Prostate gland (tissue), 2 donors: Measurements from ENCODE around the gene KCND3. TPM values are rescaled to one million over a fixed set of nuclear protein-coding genes. Genes with fewer than 3 reads are reported as not detected.
A peak's percentile ranks its signal among the peaks of the same experiment; 100 is the strongest.

Source experiments
- DNase-seq: peaks from one replicate; pipeline ENCODE4 v3.0.0-alpha.2; 2019; ENCODE audit warnings: low spot score
- H3K27ac ChIP-seq, 2 donors: fragments of 200-600 bp; sonication (generic); 2 replicates each; pipeline ENCODE4 v1.5.1; 2017 to 2019
- H3K27me3 ChIP-seq: fragments of 200-600 bp; sonication (generic); replicated peaks from 2 replicates; pipeline ENCODE4 v1.5.1; 2019; ENCODE audit not compliant: insufficient read depth
- H3K36me3 ChIP-seq, 2 donors: fragments of 200-600 bp; sonication (generic); 1 replicate in 1 of 2; 2 replicates in 1 of 2; pipeline versions ENCODE4 v1.5.1 to v1.8.1; 2017 to 2019
- H3K4me1 ChIP-seq: fragments of 200-600 bp; sonication (generic); replicated peaks from 2 replicates; pipeline ENCODE4 v1.5.1; 2019
- H3K4me3 ChIP-seq, 2 donors: fragments of 200-600 bp; sonication (generic); 2 replicates each; pipeline ENCODE4 v1.5.1; 2017 to 2019
- H3K9me3 ChIP-seq: fragments of 200-600 bp; sonication (generic); 2 replicates; pipeline ENCODE4 v1.5.1; 2017
- CTCF ChIP-seq, 4 experiments: fragments of 200-600 bp in 2 of 4; fragments of 450-650 bp in 2 of 4; sonication (generic) in 2 of 4; IDR thresholded peaks; 1 replicate in 3 of 4; 2 replicates in 1 of 4; pipeline ENCODE4 v1.5.1; 2016 to 2019; ENCODE audit warnings: antibody characterized with exemption in 4 of 4, mild to moderate bottlenecking in 2 of 4, moderate library complexity in 2 of 4
- POLR2A ChIP-seq: fragments of 450-650 bp; IDR thresholded peaks from one replicate; pipeline ENCODE4 v1.6.1; 2016; ENCODE audit warnings: antibody characterized with exemption, mild to moderate bottlenecking
- POLR2AphosphoS5 ChIP-seq: sonication (generic); formaldehyde crosslinking; IDR thresholded peaks from one replicate; pipeline ENCODE4 v1.6.1; 2017; ENCODE audit warnings: antibody characterized with exemption
- WGBS: methylation state at CpG from one replicate; pipeline ENCODE4 v1.1.5; 2018; 5-methylcytosine and 5-hydroxymethylcytosine counted together
- intact Hi-C: fragments of 100-400 bp; cut with DNase I; formaldehyde crosslinking; loops from one replicate; pipeline ENCODE4 v1.14.2; 2022
- total RNA-seq, 2 donors: library from RNA; depleted of rRNA; stranded (reverse); fragments of >200 nt; gene quantifications; one replicate each; pipeline ENCODE4 v1.1.0, GENCODE V29; 2016

The KCND3 gene
- total RNA-seq, 2 donors from 2014 or later, result 17.1 to 27.3 TPM

GRCh38 chr1:111736548-111737215 is 252.8 kb downstream of the KCND3 start:
- WGBS, result 40% methylated on average over 4 of the region's 4 CpGs
- H3K27ac ChIP-seq, result peak overlapping the region in 1 of 2 donors; percentile 90
- H3K4me3 ChIP-seq, result no peak overlapping the region
- no peak for TF ChIP-seq CTCF (IDR thresholded peaks at IDR 0.05)
- no peak for TF ChIP-seq POLR2A
- no peak for TF ChIP-seq POLR2AphosphoS5
- no peak for DNase-seq
- intact Hi-C loops, result no loop called here
- H3K36me3 ChIP-seq, result no peaks in the 10 kb centered on the region
- H3K27me3 ChIP-seq, result no peaks in the 10 kb centered on the region
- H3K9me3 ChIP-seq, result no peaks in the 10 kb centered on the region
- H3K4me1 ChIP-seq, result no peaks in the 10 kb centered on the region

GRCh38 chr1:111735858-111736544 is 253.5 kb downstream of the KCND3 start:
- no peak for DNase-seq
- intact Hi-C loops, result no loop called here
- H3K36me3 ChIP-seq, result no peaks in the 10 kb centered on the region
- no peak overlapping the region for H3K27ac ChIP-seq
- H3K9me3 ChIP-seq, result no peaks in the 10 kb centered on the region
- TF ChIP-seq POLR2AphosphoS5 (no peak), POLR2A (no peak), CTCF (IDR thresholded peaks at IDR 0.05) (no peak)
- WGBS, result 73% methylated on average over 8 of the region's 8 CpGs
- no peaks in the 10 kb centered on the region for H3K27me3 ChIP-seq
- H3K4me3 ChIP-seq, result no peak overlapping the region
- no peaks in the 10 kb centered on the region for H3K4me1 ChIP-seq

GRCh38 chr1:111735321-111735720 is 254.1 kb downstream of the KCND3 start:
- intact Hi-C loops, result no loop called here
- WGBS, result 94% methylated on average over 4 of the region's 4 CpGs
- H3K36me3 ChIP-seq, result no peaks in the 10 kb centered on the region

GRCh38 chr1:111734856-111735255 is 254.6 kb downstream of the KCND3 start:
- WGBS, result 67% methylated on average over 3 of the region's 3 CpGs
- intact Hi-C loops, result no loop called here
- H3K4me3 ChIP-seq, result no peak overlapping the region
- no peaks in the 10 kb centered on the region for H3K4me1 ChIP-seq
- no peaks in the 10 kb centered on the region for H3K36me3 ChIP-seq
- TF ChIP-seq CTCF (IDR thresholded peaks at IDR 0.05) (no peak), POLR2A (no peak), POLR2AphosphoS5 (no peak)
- H3K27me3 ChIP-seq, result no peaks in the 10 kb centered on the region
- no peaks in the 10 kb centered on the region for H3K9me3 ChIP-seq
- DNase-seq, result no peak
- no peak overlapping the region for H3K27ac ChIP-seq

More at GRCh38 chr1:111735321-111735720, 254.1 kb downstream of the KCND3 start:
- Histone ChIP-seq H3K27me3 (no peaks in the 10 kb centered on the region), H3K27ac (no peak overlapping the region), H3K4me3 (no peak overlapping the region), H3K4me1 (no peaks in the 10 kb centered on the region), H3K9me3 (no peaks in the 10 kb centered on the region)
- no peak for DNase-seq
- no peak for TF ChIP-seq CTCF (IDR thresholded peaks at IDR 0.05)
- TF ChIP-seq POLR2A, result no peak
- no peak for TF ChIP-seq POLR2AphosphoS5

- no peak for DNase-seq
- Histone ChIP-seq H3K4me3 (no peak overlapping the region), H3K4me1 (no peaks in the 10 kb centered on the region), H3K9me3 (no peaks in the 10 kb centered on the region), H3K27me3 (no peaks in the 10 kb centered on the region), H3K36me3 (no peaks in the 10 kb centered on the region), H3K27ac (no peak overlapping the region)
- TF ChIP-seq POLR2A, result no peak
- TF ChIP-seq POLR2AphosphoS5, result no peak
- intact Hi-C loops, result no loop called here
- WGBS, result 76% methylated on average over 3 of the region's 3 CpGs
These were observed 255.0 kb downstream of the KCND3 start for GRCh38 chr1:111734426-111734825.
